NCI-H187 (cell line): ENCODE results near the gene SPG7.
A peak's percentile ranks its signal among the peaks of the same experiment; 100 is the strongest.
"Not testable (repeated sequence)": the region's sequence is repeated elsewhere in the genome, so short reads cannot be mapped to it uniquely, and the experiment has no call there.

Experiments
- DNase-seq, 2 experiments: peaks; one replicate each; lab custom pipeline; 2025; lab: John Stamatoyannopoulos, UW

SPG7 gene

DNA sequence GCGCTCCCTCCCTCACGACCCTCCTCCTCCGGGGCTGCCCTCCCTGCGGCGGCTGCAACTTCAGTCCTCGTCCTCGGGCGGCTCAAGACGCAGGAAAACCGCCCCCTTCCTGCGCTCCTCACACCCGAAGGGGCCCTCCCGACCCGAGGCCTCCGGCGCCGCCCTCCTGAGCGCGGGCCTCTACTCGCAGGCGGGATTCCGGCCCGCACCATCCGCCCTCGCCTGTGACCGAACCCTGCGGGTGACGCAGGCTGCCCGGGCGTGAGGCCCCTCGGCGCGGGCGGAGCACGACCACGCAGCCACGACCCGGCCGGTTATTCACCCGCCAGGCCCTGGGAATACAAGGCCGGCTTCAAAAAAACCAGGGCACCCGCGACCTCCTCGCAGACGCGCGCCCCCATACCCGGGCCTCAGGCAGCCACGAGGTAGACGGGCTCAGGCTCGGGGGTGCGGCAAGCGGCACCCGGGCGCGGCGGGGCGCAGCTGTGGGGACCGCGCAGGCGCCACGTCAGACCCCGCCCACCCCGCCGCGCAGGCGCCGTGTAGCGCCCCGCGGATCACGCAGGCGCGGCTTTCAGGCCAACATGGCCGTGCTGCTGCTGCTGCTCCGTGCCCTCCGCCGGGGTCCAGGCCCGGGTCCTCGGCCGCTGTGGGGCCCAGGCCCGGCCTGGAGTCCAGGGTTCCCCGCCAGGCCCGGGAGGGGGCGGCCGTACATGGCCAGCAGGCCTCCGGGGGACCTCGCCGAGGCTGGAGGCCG lies at the start of gene SPG7:
Gene SPG7 (plus strand): TSS at position 570 of the 757 bp plus-strand sequence. CDS start 15 bp downstream, at position 585.
- peak; percentile 37 to 47 for DNase-seq

DNA sequence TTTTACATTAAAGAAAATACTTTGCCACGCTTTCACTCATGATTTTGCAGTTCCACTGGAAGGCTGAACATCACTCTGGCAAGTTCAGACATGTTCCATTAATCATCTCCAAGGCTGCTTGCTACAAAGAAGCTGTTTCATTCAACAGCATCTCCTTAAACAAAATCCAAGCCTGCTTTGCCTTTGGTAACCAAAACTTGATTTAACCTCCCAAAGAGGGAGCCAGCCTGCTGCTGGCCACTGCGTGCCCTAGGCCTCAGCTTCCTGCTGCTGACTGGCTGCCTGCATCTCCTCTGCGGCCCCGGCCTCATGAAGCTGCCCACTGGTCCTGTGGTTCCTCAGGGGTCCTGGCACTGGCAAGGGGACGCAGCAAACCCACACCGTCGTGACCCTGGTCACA lies 49.7 kb upstream of the SPG7 start:
- no peak for DNase-seq

DNA sequence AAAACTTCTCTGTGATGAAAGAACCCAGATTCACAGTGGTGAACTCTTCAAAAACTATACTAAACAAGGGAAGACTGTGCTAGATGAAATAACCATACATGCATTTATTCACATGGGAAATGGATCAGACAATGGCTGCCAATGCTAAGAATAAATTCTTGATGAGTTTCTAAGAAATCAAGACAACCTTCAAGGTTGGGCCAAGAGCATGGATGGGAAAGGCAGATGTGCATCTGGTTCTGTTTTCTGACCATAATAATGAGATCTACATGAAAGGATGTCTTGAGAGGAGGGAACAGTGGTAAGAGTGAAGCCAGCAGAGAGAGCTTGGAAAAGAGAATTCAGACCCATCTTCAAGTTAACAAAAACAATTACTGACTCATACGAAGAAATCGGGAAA lies 49.2 kb upstream of the SPG7 start:
- no peak for DNase-seq

DNA sequence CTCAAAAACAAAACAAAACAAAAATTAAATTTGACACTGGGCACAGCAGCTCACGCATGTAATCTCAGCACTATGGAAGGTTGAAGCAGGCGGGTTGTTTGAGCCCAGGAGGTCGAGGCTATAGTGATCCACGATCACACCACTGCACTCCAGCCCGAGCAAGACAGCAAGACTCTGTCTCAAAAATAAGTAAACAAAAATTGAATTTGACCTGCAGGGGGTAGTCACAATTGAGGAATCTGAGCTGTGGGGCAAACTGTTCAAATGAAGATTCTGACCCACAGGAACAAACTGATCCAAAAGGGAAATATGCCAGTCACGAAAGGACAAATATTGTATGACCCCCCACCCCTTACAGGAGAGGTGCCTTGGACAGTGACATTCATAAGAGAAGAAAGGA lies 47.6 kb upstream of the SPG7 start:
- no peak for DNase-seq

DNA sequence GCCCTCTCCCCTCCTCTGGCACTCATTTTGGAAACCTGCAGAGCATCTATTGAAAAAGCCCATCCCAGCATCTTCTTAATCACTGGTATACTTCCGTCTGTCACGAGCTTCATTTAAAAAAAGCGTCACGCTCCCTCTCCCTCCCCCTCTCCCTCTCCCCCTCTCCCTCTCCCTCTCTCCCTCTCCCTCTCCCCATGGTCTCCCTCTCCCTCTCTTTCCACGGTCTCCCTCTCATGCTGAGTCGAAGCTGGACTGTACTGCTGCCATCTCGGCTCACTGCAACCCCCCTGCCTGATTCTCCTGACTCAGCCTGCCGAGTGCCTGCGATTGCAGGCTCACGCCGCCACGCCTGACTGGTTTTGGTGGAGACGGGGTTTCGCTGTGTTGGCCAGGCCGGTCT lies 46.3 kb upstream of the SPG7 start:
- not testable (repeated sequence) for DNase-seq

DNA sequence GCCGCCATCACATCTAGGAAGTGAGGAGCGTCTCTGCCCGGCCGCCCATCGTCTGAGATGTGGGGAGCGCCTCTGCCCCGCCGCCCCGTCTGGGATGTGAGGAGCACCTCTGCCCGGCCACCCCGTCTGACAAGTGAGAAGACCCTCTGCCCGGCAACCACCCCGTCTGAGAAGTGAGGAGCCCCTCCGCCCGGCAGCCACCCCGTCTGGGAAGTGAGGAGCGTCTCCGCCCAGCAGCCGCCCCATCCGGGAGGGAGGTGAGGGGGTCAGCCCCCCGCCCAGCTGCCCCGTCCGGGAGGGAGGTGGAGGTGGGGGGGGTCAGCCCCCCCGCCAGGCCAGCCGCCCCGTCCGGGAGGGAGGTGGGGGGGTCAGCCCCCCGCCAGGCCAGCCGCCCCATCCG lies 45.6 kb upstream of the SPG7 start:
- not testable (repeated sequence) for DNase-seq

DNA sequence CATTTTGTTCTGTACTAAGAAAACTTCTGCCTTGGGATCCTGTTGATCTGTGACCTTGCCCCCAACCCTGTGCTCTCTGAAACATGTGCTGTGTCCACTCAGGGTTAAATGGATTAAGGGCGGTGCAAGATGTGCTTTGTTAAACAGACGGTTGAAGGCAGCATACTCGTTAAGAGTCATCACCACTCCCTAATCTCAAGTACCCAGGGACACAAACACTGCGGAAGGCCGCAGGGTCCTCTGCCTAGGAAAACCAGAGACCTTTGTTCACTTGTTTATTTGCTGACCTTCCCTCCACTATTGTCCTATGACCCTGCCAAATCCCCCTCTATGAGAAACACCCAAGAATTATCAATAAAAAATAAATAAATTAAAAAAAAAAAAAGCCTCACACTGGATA lies 44.9 kb upstream of the SPG7 start:
- DNase-seq = not testable (repeated sequence)

DNA sequence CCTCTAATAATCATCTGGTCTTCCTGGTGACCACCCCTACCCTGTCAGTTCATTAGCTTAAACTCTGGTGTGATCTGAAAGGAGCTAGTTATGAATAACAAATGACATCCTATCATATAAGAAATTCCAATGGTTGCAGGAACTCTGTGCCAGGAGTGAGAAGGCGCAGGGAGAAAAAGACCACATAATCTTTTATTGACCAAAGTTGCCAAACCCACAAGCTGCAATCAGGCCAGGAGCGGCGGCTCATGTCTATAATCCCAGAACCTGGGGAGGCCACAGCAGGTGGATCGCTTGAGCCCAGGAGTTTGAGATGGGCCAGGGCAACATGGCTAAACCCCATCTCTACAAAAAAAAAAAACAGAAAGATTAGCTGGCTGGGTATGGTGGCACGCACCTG lies 41.3 kb upstream of the SPG7 start:
- DNase-seq = no peak

DNA sequence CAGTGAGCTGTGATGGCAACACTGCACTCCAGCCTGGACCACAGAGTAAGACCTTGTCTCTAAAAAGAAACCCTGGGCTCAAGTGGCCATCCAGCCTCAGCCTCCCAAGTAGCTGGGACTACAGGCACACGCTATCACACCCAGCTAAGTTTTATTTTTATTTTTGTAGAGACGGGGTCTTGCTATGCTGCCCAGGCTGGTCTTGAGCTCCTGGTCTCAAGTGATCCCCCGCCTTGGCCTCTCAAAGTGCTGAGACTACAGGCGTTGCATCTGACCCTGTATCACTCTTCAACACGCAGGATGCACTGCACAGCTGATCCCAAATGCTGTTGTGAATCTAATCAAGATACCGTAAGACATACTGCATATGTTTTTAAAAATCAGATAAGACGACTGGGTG lies 40.8 kb upstream of the SPG7 start:
- DNase-seq = no peak

DNA sequence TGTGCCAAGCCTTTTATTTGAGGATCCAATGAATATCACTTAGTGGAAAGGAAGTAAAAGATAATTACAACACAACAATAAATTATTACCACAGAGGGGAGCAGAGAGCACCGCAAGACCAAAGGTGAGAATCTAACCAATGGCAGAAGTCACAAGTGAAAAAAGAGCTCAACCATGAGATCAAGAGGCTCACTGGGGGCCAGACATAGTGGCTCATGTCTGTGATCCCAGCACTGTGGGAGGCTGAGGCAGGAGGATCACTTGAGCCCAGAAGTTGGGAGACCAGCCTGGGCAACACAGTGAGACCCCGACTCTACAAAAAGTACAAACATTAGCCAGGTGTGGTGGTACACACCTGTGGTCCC lies 35.5 kb upstream of the SPG7 start:
- no peak for DNase-seq

DNA sequence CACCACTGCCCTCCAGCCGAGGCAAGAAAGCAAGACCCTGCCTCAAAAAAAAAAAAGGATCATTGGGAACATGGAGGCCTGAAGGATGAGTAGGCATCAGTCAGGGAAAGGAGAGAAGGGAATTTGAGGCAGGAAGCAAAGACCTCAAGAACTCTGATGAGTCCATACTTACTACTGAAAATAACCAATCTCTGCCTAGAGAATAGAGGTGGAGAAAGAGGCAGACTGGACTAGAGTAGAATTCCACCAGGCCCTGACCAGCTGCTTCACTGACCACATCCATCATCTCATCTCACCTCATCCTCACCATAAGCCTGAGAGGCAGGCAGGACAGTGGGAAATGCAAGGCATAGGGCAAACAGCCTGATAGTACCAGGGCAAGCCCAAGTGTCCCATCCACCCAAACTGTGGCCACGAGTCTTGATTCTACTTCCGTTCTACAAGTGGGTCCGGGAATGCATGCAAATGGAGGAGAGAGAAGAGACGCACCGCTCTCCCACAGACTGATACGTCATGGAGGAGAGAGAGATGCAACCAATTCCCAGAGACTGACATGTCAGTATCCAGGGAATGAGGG lies 35.0 kb upstream of the SPG7 start:
- DNase-seq = no peak

DNA sequence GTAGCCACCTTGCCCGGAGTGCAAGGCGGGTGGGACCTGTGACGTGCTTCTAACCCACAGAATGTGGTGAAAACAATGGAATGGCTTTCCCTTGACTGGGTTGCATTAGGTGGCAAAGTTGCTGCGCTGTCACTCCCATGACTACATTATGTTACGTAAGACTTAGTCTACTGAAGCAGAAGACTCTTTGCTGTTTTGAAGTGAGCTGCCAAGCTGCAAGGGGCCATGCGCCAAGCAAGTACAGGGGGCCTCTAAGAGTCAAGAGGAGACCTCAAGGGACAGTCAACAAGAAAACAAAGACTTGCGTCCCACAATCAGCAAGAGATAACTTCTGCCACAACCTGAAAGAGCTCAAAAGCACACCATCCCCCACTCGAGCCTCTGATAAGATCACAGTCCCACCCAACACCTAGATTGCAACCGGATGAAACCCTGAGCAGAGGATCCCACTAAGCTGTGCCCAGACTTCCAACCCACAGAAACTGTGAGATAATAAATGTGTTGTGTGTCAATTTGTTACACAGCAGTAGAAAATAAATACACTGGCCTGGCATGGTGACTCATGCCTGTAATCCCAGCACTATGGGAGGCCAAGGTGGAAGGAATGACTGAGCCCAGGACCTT lies 34.3 kb upstream of the SPG7 start:
- DNase-seq = no peak

DNA sequence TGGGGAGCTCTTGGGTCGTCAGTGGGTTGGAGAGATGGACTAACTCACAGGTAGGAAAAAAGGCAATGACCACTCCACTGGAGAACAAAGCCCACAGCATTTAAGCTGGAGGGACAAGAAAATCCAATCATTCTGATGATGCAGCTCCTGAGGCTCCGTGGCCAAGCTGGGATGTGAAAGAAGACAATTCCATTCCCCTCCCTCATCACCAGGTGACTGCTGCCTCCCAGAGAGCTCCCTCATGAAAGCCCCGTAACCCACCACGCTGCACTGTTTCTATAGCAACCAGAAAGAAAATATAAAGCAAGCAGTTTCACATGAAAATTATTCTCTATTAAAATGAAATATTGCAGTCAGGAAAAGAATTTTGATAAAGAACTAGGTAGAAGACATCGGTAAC lies 33.1 kb upstream of the SPG7 start:
- no peak for DNase-seq

DNA sequence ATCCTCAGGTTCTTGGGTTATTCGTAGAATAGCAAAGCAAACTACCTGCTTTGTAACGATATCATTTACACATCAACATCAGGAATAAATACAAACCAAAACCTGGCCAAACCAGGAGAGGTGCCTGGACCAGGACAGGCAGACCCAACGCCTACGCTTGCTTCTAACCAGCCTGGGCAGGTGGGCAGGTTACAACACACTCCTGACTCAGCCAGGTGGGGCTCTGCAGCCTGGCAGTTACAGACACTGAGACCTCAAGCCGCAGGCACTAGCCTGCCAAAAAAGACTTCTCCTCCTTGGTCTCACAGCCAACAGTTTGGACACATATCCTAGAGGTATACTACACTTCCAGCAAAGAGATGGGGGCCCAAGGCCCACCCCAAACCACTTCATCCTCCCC lies 31.8 kb upstream of the SPG7 start:
- no peak for DNase-seq

DNA sequence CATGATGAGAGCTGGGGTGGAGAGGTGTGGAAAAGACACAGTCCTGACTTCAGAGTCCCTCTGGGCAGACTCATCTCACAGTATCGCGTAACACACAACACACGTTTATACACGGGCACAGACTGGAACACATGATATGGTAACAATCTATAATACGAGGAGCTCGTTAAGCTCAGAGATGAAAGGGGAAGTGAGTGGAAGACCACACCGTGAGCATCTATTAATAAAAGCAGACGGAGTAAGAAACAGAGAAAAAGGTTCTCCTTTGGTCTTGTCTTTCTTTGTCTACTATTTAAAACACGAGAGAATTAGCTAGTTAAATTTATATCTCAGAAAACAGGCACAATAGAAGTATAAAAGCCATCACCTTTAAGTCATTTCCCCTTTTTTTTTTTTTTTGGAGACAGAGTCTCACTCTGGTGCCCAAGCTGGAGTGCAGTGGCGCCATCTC lies 31.4 kb upstream of the SPG7 start:
- no peak for DNase-seq

DNA sequence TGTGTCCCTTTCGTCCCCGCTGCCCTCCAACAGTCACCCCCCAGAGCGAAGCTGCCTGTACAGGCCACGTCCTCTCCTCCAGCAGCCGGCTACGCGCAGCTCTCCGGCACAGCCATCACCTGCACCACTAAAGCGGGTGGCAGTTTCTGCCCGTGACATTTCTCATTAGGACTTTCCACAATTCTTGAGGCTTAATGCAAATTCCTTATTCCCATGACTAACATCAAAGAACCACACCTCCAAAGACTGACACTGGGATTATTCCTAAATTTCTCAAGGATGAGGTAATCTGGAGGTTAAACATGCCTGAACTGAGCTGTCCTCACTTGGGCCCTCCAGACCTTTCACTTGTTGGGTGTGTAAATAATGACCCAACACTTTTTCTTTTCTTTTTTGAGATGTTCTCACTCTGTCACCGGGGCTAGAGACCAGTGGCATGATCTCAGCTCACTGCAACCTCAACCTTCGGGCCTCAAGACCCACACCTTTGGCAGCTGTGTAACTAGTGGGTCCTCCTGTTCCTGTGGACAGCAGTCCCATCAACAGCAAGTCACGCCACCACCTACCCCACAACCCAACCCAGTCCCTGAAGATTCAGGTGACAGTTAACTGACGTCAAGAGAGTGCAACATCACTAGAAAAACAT lies 29.5 kb upstream of the SPG7 start:
- DNase-seq = no peak

DNA sequence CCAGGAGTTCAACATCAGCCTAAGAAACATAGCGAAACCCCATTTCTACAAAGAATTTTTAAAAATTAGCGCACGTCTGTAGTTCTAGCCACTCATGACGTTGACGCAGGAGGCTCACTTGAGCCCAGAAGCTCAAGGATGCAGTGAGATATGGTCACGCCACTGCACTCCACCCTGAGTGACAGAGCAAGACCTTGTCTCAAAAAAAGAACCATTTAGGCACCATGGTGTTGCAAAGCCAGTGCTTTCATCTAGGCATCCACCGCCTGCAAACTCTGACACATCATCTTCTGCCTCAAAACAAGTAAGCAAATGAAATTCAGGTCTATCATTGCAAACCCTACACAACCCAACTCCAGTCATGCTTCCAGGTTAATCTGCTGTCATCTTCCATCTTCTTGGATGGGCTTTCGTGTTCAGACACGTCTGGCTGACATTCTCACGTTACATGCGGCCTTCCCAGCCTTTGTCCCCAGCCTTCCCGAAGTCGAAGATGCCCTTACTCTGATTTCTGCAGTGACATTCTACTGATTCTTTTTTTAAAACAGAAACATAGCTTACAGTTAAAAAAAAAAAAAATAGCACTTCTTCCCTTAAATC lies 26.7 kb upstream of the SPG7 start:
- no peak for DNase-seq

DNA sequence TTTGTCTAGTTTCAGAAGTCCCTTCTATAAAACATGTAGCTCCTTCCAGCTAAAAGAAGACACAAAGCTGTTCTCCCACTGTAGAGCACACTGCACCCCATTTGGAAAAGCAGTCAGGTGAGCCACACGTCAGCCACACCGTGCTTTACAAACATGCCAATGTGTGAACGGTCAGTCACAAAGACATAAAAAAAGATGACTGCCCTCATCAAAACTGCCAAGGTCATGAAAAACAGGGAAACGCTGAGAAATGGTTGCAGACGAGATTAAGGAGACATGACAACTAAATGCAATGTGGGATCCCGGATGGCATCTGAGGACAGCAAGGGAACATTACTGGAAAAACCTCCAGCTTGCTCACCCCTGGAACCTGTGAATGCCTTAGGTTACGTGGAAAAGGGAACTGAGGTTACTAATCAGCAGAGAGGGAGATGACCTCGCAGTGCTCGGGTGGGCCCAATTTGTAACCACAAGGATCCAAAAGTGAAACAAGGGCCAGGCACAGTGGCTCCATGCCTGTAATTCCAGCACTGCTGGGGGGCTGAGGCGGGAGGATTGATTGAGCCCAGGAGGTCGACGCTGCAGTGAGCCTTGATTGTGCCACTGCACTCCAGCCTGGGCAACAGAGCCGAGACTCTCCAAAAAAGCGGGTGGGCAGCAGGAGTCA lies 25.9 kb upstream of the SPG7 start:
- DNase-seq = no peak

DNA sequence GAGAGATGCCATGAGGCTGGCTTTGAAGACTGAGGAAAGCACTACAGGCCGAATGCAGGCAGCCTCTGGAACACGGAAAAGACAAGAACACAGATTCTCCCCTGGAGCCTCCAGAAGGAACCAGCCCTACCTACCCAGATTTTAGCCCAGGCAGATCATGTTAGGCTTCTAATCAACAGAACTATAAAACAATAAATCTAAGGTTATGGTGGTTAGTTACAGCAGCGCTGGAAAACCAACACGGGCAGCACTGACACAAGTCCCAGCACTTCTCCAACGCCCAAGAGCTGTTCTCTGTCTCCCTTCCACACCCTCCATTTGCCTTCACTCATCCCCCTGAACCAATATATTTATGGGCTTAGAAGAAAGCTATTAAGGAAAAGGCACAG lies 25.4 kb upstream of the SPG7 start:
- no peak for DNase-seq

DNA sequence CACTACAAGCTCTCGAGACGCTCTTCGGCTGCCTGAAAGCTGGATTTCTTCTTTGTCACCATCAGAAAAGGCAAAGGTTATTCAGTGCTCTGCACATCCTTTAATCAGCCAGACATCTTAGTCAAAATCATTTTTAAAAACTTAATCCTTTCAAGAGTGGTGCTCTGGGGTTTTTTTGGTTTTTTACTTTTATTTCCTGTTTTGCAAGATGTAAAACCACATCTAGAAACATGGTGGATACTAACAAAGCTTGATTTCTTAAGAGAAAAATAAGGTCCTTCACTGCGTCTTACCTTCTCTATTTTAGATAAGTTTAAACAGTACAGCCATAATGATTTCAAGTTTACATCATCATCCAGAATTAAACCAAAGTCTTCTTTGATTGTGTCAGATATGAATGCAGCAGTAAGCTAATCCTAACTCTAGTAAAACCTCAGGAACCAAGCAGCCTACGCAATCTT lies 24.1 kb upstream of the SPG7 start:
- no peak for DNase-seq

DNA sequence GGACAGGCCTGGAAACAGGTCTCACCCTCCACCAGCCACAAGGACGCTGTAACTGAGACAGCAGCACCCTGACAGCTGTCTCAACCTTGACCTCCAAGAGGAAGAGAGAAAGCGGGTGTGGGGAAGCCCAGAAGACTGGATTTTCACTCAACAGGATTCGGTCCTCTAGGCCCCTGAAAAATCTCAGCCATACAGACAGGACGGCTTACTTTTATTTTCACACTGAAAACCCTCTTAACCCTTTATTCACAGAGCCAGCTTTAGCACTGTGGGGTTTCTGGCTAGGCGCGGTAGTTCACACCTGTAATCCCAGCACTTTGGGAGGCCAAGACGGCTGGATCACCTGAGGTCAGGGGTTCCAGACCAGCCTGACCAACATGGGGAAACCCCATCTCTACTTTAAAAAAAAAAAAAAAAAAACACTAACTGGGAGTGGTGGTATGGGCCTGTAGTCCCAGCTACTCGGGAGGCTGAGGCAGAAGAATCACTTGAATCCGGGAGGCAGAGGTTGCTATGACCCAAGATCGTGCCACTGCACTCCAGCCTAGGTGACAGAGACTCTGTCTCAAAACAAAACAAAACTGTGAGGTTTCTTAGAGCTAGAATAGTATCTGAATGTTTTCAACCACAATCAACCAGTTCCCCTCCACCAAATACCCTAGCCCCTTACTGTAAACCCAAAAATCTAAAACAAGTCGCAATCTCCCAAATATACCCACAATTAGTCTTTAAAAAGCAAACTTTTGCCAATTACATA lies 23.1 kb upstream of the SPG7 start:
- no peak for DNase-seq
